Liver (tissue), 9 donors: Measurements from ENCODE around the gene AP3B1. TPM values are rescaled to one million over a fixed set of nuclear protein-coding genes. Genes with fewer than 3 reads are reported as not detected.

Experiments
- DNase-seq: peaks from one replicate; pipeline ENCODE4 v3.0.0-alpha.2; 2017; ENCODE audit warnings: low spot score
- H3K27ac ChIP-seq, 2 donors: one replicate each; pipeline ENCODE4 v1.7.0; 2013; ENCODE audit warnings: inconsistent platforms in 2 of 2, low read length in 2 of 2, control low read depth in 1 of 2, low read depth in 1 of 2, mild to moderate bottlenecking in 1 of 2
- H3K27me3 ChIP-seq, 4 donors: one replicate each; pipeline versions ENCODE4 v1.6.1 to v1.7.0; 2013; ENCODE audit warnings: low read length in 3 of 4, inconsistent platforms in 1 of 4, mild to moderate bottlenecking in 1 of 4, moderate library complexity in 1 of 4; ENCODE audit not compliant: control insufficient read depth in 4 of 4, insufficient read depth in 4 of 4
- H3K36me3 ChIP-seq, 4 donors: one replicate each; pipeline versions ENCODE4 v1.6.1 to v1.7.0; 2013; ENCODE audit warnings: low read length in 3 of 4, mild to moderate bottlenecking in 3 of 4, low read depth in 1 of 4, moderate library complexity in 1 of 4; ENCODE audit not compliant: control insufficient read depth in 4 of 4, insufficient read depth in 3 of 4
- H3K4me1 ChIP-seq, 4 donors: one replicate each; pipeline versions ENCODE4 v1.6.1 to v1.7.0; 2013; ENCODE audit warnings: low read length in 3 of 4, mild to moderate bottlenecking in 3 of 4, moderate library complexity in 1 of 4; ENCODE audit not compliant: control insufficient read depth in 4 of 4, insufficient read depth in 4 of 4
- H3K4me3 ChIP-seq, 3 donors: one replicate each; pipeline versions ENCODE4 v1.6.1 to v1.7.0; 2013; ENCODE audit warnings: low read length in 3 of 3, control low read depth in 1 of 3, low read depth in 1 of 3, mild to moderate bottlenecking in 1 of 3
- H3K9ac ChIP-seq, 2 donors: one replicate each; pipeline ENCODE4 v1.7.0; 2013; ENCODE audit warnings: low read length in 2 of 2, mild to moderate bottlenecking in 2 of 2, moderate library complexity in 2 of 2, control low read depth in 1 of 2, low read depth in 1 of 2
- H3K9me3 ChIP-seq, 4 donors: one replicate each; pipeline versions ENCODE4 v1.6.1 to v1.7.0; 2013; ENCODE audit warnings: low read length in 3 of 4; ENCODE audit not compliant: control insufficient read depth in 4 of 4
- ATF3 ChIP-seq: IDR thresholded peaks from 2 replicates; pipeline ENCODE4 v1.6.1; 2016; ENCODE audit warnings: antibody characterized with exemption
- CTCF ChIP-seq: fragments of 150-350 bp; IDR thresholded peaks from 2 replicates; pipeline ENCODE4 v1.5.1; 2017; ENCODE audit warnings: improper control_type of control experiment, low read depth, low read length; ENCODE audit not compliant: missing input control
- EGR1 ChIP-seq, 2 donors: IDR thresholded peaks; 2 replicates each; pipeline ENCODE4 v1.6.1; 2016 to 2018; ENCODE audit warnings: antibody characterized with exemption in 2 of 2, low read depth in 2 of 2
- FOXA1 ChIP-seq: IDR thresholded peaks from 2 replicates; pipeline ENCODE4 v1.6.1; 2016; ENCODE audit warnings: antibody characterized with exemption
- FOXA2 ChIP-seq: IDR thresholded peaks from 2 replicates; pipeline ENCODE4 v1.6.1; 2016; ENCODE audit warnings: antibody characterized with exemption
- GABPA ChIP-seq, 2 donors: IDR thresholded peaks in 1 of 2; conservative IDR thresholded peaks in 1 of 2; 2 replicates each; pipeline ENCODE4 v1.6.1; 2016; ENCODE audit warnings: antibody characterized with exemption in 2 of 2, mild to moderate bottlenecking in 1 of 2, moderate library complexity in 1 of 2
- HNF4A ChIP-seq, 2 donors: conservative IDR thresholded peaks; 2 replicates each; pipeline ENCODE4 v1.6.1; 2016; ENCODE audit warnings: antibody characterized with exemption in 2 of 2, mild to moderate bottlenecking in 2 of 2
- HNF4G ChIP-seq: IDR thresholded peaks from 2 replicates; pipeline ENCODE4 v1.6.1; 2016; ENCODE audit warnings: antibody characterized with exemption
- JUND ChIP-seq, 2 donors: IDR thresholded peaks; 2 replicates each; pipeline ENCODE4 v1.6.1; 2016; ENCODE audit warnings: antibody characterized with exemption in 2 of 2
- MAX ChIP-seq: IDR thresholded peaks from 2 replicates; pipeline ENCODE4 v1.6.1; 2016; ENCODE audit warnings: antibody characterized with exemption
- NR2F2 ChIP-seq: IDR thresholded peaks from 2 replicates; pipeline ENCODE4 v1.6.1; 2016; ENCODE audit warnings: antibody characterized with exemption
- REST ChIP-seq: IDR thresholded peaks from 2 replicates; pipeline ENCODE4 v1.6.1; 2016; ENCODE audit warnings: antibody characterized with exemption, mild to moderate bottlenecking
- RXRA ChIP-seq, 2 donors: IDR thresholded peaks; 2 replicates each; pipeline ENCODE4 v1.6.1; 2017 to 2018; ENCODE audit warnings: antibody characterized with exemption in 2 of 2, mild to moderate bottlenecking in 1 of 2
- SP1 ChIP-seq: IDR thresholded peaks from 2 replicates; pipeline ENCODE4 v1.6.1; 2018; ENCODE audit warnings: antibody characterized with exemption, mild to moderate bottlenecking
- TAF1 ChIP-seq: conservative IDR thresholded peaks from 2 replicates; pipeline ENCODE4 v1.6.1; 2016; ENCODE audit warnings: antibody characterized with exemption, mild to moderate bottlenecking
- YY1 ChIP-seq: IDR thresholded peaks from 2 replicates; pipeline ENCODE4 v1.6.1; 2016; ENCODE audit warnings: antibody characterized with exemption, mild to moderate bottlenecking
- ZBTB33 ChIP-seq: IDR thresholded peaks from 2 replicates; pipeline ENCODE4 v1.6.1; 2016; ENCODE audit warnings: antibody characterized with exemption
- WGBS: extraction: QIAGEN DNeasy Blood & Tissue Kit; methylation state at CpG from one replicate; pipeline ENCODE4 v1.1.7; 2013; 5-methylcytosine and 5-hydroxymethylcytosine counted together
- polyA plus RNA-seq, 2 donors: library from polyadenylated mRNA; stranded (reverse) in 1 of 2; unstranded in 1 of 2; fragments of 200-250 nt in 1 of 2; fragments of >200 nt in 1 of 2; fragmentation: Nextera tagmentation in 1 of 2; extraction: Ambion mirVana in 1 of 2; gene quantifications; one replicate each; pipeline versions ENCODE4 v1.2.1 to v1.2.3, GENCODE V29; 2013 to 2015
- total RNA-seq, 2 donors: library from RNA; depleted of rRNA; stranded (reverse); fragments of >200 nt; gene quantifications; one replicate each; pipeline ENCODE4 v1.2.3, GENCODE V29; 2014
- donor health status: healthy.
- donor health status: healthy.
- donor health status: healthy.
- donor health status: healthy.
- donor health status: healthy.

Gene AP3B1
- total and polyA plus RNA-seq, 4 donors = 8.2 to 23.1 (median 14.4) TPM

- TF ChIP-seq MAX (no peak), CTCF (no peak), FOXA2 (no peak)
These were observed 164.9 kb downstream of the AP3B1 start (continued) for GRCh38 chr5:78129597-78129996.

- no peak for DNase-seq
- Histone ChIP-seq H3K9me3 (no peaks in the 10 kb centered on the region), H3K4me1 (no peaks in the 10 kb centered on the region), H3K36me3 (no peaks in the 10 kb centered on the region), H3K9ac (no peak overlapping the region), H3K27ac (no peak overlapping the region), H3K4me3 (no peak overlapping the region), H3K27me3 (no peaks in the 10 kb centered on the region)
- 95% methylated on average over 3 of the region's 3 CpGs for WGBS
- TF ChIP-seq ZBTB33 (no peak), MAX (no peak), HNF4G (no peak), YY1 (no peak)
These were observed 166.6 kb downstream of the AP3B1 start for GRCh38 chr5:78127875-78128274.

GRCh38 chr5:78126536-78126935, 168.0 kb downstream of the AP3B1 start:
- Histone ChIP-seq H3K4me1 (no peaks in the 10 kb centered on the region), H3K36me3 (no peaks in the 10 kb centered on the region), H3K4me3 (no peak overlapping the region), H3K9me3 (no peaks in the 10 kb centered on the region), H3K27me3 (no peaks in the 10 kb centered on the region), H3K27ac (no peak overlapping the region), H3K9ac (no peak overlapping the region)
- no peak for DNase-seq
- 99% methylated on average over 1 of the region's 1 CpG for WGBS
- TF ChIP-seq ZBTB33 (no peak), RXRA (IDR thresholded peaks at IDR 0.05) (no peak), FOXA2 (no peak), JUND (IDR thresholded peaks at IDR 0.05) (no peak), EGR1 (IDR thresholded peaks at IDR 0.05; ENCODE audit: low read depth in 2 of 2) (no peak), GABPA (IDR thresholded peaks at IDR 0.05 in 1 of 2, conservative IDR thresholded peaks at IDR 0.05 in 1 of 2) (no peak), FOXA1 (no peak), MAX (no peak), NR2F2 (no peak), ATF3 (no peak), CTCF (no peak), TAF1 (no peak), HNF4A (conservative IDR thresholded peaks at IDR 0.05) (no peak), REST (no peak), SP1 (no peak), HNF4G (no peak), YY1 (no peak)
